GM18498 (cell line): Measurements from ENCODE around the gene PAX6.

Experiments used
- ATAC-seq: cut with Tn5 transposase; IDR thresholded peaks from one replicate; pipeline ENCODE4 v1.9.1; 2021; ENCODE audit warnings: mild to moderate bottlenecking, moderate library complexity; ENCODE audit not compliant: unreplicated experiment

The PAX6 gene

GRCh38 chr11:31822927-31823643 lies 12.0 kb upstream of the PAX6 start:
- ATAC-seq, result no peak

- ATAC-seq, result no peak
These were observed 11.2 kb upstream of the PAX6 start for GRCh38 chr11:31822175-31822926.

- ATAC-seq, result no peak
These were observed 10.6 kb upstream of the PAX6 start for GRCh38 chr11:31821766-31822165.

GRCh38 chr11:31821235-31821764 lies 10.2 kb upstream of the PAX6 start:
- ATAC-seq, result no peak

GRCh38 chr11:31820438-31820818 lies 9.3 kb upstream of the PAX6 start:
- no peak for ATAC-seq

- no peak for ATAC-seq
These were observed 8.7 kb upstream of the PAX6 start for GRCh38 chr11:31819621-31820437.

GRCh38 chr11:31818874-31819331 lies 7.8 kb upstream of the PAX6 start:
- no peak for ATAC-seq

GRCh38 chr11:31818425-31818755 lies 7.3 kb upstream of the PAX6 start:
- ATAC-seq, result no peak

- ATAC-seq, result no peak
These were observed 6.7 kb upstream of the PAX6 start for GRCh38 chr11:31817621-31818424.

- no peak for ATAC-seq
These were observed 6.0 kb upstream of the PAX6 start for GRCh38 chr11:31817054-31817620.

GRCh38 chr11:31816468-31817053 lies 5.4 kb upstream of the PAX6 start:
- no peak for ATAC-seq

- ATAC-seq, result no peak
These were observed 4.8 kb upstream of the PAX6 start for GRCh38 chr11:31815711-31816467.

- no peak for ATAC-seq
These were observed 3.2 kb upstream of the PAX6 start for GRCh38 chr11:31814176-31814868.

GRCh38 chr11:31813391-31814175 lies 2.5 kb upstream of the PAX6 start:
- no peak for ATAC-seq

- ATAC-seq, result no peak
These were observed 1.6 kb upstream of the PAX6 start for GRCh38 chr11:31812383-31813381.
